A673 (cell line): ENCODE results near the gene TLR1. TPM values are rescaled to one million over a fixed set of nuclear protein-coding genes. Genes with fewer than 3 reads are reported as not detected.

Experiments
- BruUV-seq: library from RNA; stranded (reverse); fragments of 400-500 nt; replicated peaks from 2 replicates; lab custom pipeline; 2021; lab: Mats Ljungman, UMichigan
- CTCF ChIA-PET: fragments of 300-600 bp; sonication (Branson Sonifier 250); formaldehyde crosslinking; loops from one replicate; lab custom pipeline; 2022; ENCODE audit warnings: antibody characterized with exemption; lab: Charles Lee
- POLR2A ChIA-PET: fragments of 300-600 bp; sonication (Branson Sonifier 250); formaldehyde crosslinking; loops from one replicate; lab custom pipeline; 2022; ENCODE audit warnings: antibody characterized with exemption; ENCODE audit not compliant: low non-redundant PET; lab: Charles Lee
- DNase-seq: peaks from one replicate; pipeline ENCODE4 v3.0.0-alpha.2; 2015; ENCODE audit warnings: low spot score
- H3K27ac ChIP-seq: fragments of 200-600 bp; sonication (generic); 2 replicates; pipeline ENCODE4 v1.5.1; 2016; ENCODE audit warnings: mixed run types, low read depth, mild to moderate bottlenecking, mixed read lengths, antibody characterized with exemption, low read length; ENCODE audit not compliant: poor library complexity, severe bottlenecking
- H3K27me3 ChIP-seq: fragments of 200-600 bp; sonication (generic); replicated peaks from 2 replicates; pipeline ENCODE4 v1.6.1; 2017; ENCODE audit warnings: mixed run types, low read depth, mild to moderate bottlenecking, mixed read lengths, antibody characterized with exemption, low read length; ENCODE audit not compliant: insufficient read depth, poor library complexity
- H3K36me3 ChIP-seq: fragments of 200-600 bp; sonication (generic); 2 replicates; pipeline ENCODE4 v1.6.1; 2016; ENCODE audit warnings: mixed run types, mild to moderate bottlenecking, mixed read lengths, antibody characterized with exemption, low read length; ENCODE audit not compliant: insufficient read depth, poor library complexity, severe bottlenecking
- H3K4me1 ChIP-seq: fragments of 200-600 bp; sonication (generic); 2 replicates; pipeline ENCODE4 v1.6.1; 2017; ENCODE audit warnings: mixed run types, mild to moderate bottlenecking, mixed read lengths, antibody characterized with exemption, low read length; ENCODE audit not compliant: insufficient read depth, poor library complexity, severe bottlenecking
- H3K4me3 ChIP-seq: fragments of 200-600 bp; sonication (generic); 2 replicates; pipeline ENCODE4 v1.5.1; 2016; ENCODE audit warnings: low read depth, mixed run types, mild to moderate bottlenecking, mixed read lengths, low read length; ENCODE audit not compliant: poor library complexity, severe bottlenecking
- H3K9me3 ChIP-seq: fragments of 200-600 bp; sonication (generic); 2 replicates; pipeline ENCODE4 v1.6.1; 2016; ENCODE audit warnings: mixed run types, low read depth, mild to moderate bottlenecking, mixed read lengths, antibody characterized with exemption, low read length; ENCODE audit not compliant: poor library complexity, severe bottlenecking
- CTCF ChIP-seq: fragments of 300-800, 200-600 bp; sonication (generic); conservative IDR thresholded peaks from 2 replicates; pipeline ENCODE4 v1.5.1; 2017; ENCODE audit warnings: low read depth, mild to moderate bottlenecking, antibody characterized with exemption, low read length, moderate library complexity, mixed read lengths
- EZH2 ChIP-seq: fragments of 200-600 bp; sonication (generic); IDR thresholded peaks from 2 replicates; pipeline ENCODE4 v1.6.1; 2017; ENCODE audit warnings: borderline replicate concordance, low read depth, mild to moderate bottlenecking, mixed read lengths, antibody characterized with exemption, low read length; ENCODE audit not compliant: poor library complexity, severe bottlenecking
- intact Hi-C: fragments of 100-400 bp; cut with micrococcal nuclease; formaldehyde crosslinking; loops from one replicate; pipeline ENCODE4 v1.10.0; 2022; ENCODE audit not compliant: unreplicated experiment
- total RNA-seq: library from RNA; stranded (reverse); gene quantifications from 2 replicates; pipeline ENCODE4 v1.2.3, GENCODE V29; 2021

Gene TLR1
- total RNA-seq, 1 experiment from 2014 or later, result 0.37 TPM

- Histone ChIP-seq H3K4me3 (no peak overlapping the region), H3K4me1 (no peaks in the 10 kb centered on the region), H3K27ac (no peak overlapping the region), H3K36me3 (no peaks in the 10 kb centered on the region), H3K27me3 (no peaks in the 10 kb centered on the region), H3K9me3 (no peaks in the 10 kb centered on the region)
- no peak for DNase-seq
- intact Hi-C loops, result no loop called here
- ChIA-PET CTCF (no interaction called here), POLR2A (no interaction called here)
- BruUV-seq, result no TSS peak
- no peak for TF ChIP-seq CTCF
- TF ChIP-seq EZH2, result no peak
These were observed 13.6 kb downstream of the TLR1 start for GRCh38 chr4:38791010-38791409.

GRCh38 chr4:38788317-38788716 is 16.3 kb downstream of the TLR1 start:
- TF ChIP-seq EZH2, result no peak
- no peak for TF ChIP-seq CTCF
- no peaks in the 10 kb centered on the region for H3K4me1 ChIP-seq
- H3K36me3 ChIP-seq, result no peaks in the 10 kb centered on the region
- no peaks in the 10 kb centered on the region for H3K9me3 ChIP-seq
- DNase-seq, result no peak
- intact Hi-C loops, result no loop called here
- POLR2A ChIA-PET, result no interaction called here
- BruUV-seq, result no TSS peak
- CTCF ChIA-PET, result no interaction called here
- no peak overlapping the region for H3K4me3 ChIP-seq
- no peaks in the 10 kb centered on the region for H3K27me3 ChIP-seq
- H3K27ac ChIP-seq, result no peak overlapping the region

- H3K27me3 ChIP-seq, result no peaks in the 10 kb centered on the region
- no peaks in the 10 kb centered on the region for H3K36me3 ChIP-seq
- no peak overlapping the region for H3K4me3 ChIP-seq
- ChIA-PET CTCF (no interaction called here), POLR2A (no interaction called here)
- H3K27ac ChIP-seq, result no peak overlapping the region
- no TSS peak for BruUV-seq
- no peak for DNase-seq
- TF ChIP-seq EZH2, result no peak
- TF ChIP-seq CTCF, result no peak
- intact Hi-C loops, result no loop called here
- no peaks in the 10 kb centered on the region for H3K4me1 ChIP-seq
- H3K9me3 ChIP-seq, result no peaks in the 10 kb centered on the region
These were observed 16.9 kb downstream of the TLR1 start for GRCh38 chr4:38787693-38788092.
